Transverse colon (tissue), 4 donors: ENCODE data around the gene CDC16. TPM values are rescaled to one million over a fixed set of nuclear protein-coding genes. Genes with fewer than 3 reads are reported as not detected.

Experiments used
- DNase-seq: peaks from one replicate; pipeline ENCODE4 v3.0.0-alpha.2; 2019
- H3K27ac ChIP-seq, 4 donors: fragments of 200-600 bp; sonication (generic); 2 replicates each; pipeline ENCODE4 v1.5.1; 2016 to 2018; ENCODE audit warnings: inconsistent platforms in 4 of 4
- H3K27me3 ChIP-seq: fragments of 200-600 bp; sonication (generic); 2 replicates; pipeline ENCODE4 v1.5.1; 2017; ENCODE audit warnings: inconsistent platforms
- H3K36me3 ChIP-seq, 4 donors: fragments of 200-600 bp; sonication (generic); 2 replicates each; pipeline ENCODE4 v1.5.1; 2017 to 2019; ENCODE audit warnings: inconsistent platforms in 4 of 4
- H3K4me1 ChIP-seq, 4 donors: fragments of 200-600 bp; sonication (generic); 2 replicates each; pipeline ENCODE4 v1.5.1; 2017 to 2020; ENCODE audit warnings: inconsistent platforms in 4 of 4
- H3K4me3 ChIP-seq, 4 donors: fragments of 200-600 bp; sonication (generic); 1 replicate in 1 of 4; 2 replicates in 3 of 4; pipeline versions ENCODE4 v1.5.1 to v1.6.1; 2017 to 2019; ENCODE audit warnings: inconsistent platforms in 4 of 4
- H3K9me3 ChIP-seq, 2 donors: fragments of 200-600 bp; sonication (generic); 2 replicates each; pipeline ENCODE4 v1.5.1; 2017 to 2019; ENCODE audit warnings: inconsistent platforms in 2 of 2
- EP300 ChIP-seq: sonication (generic); formaldehyde crosslinking; IDR thresholded peaks from one replicate; pipeline ENCODE4 v1.6.1; 2017; ENCODE audit warnings: antibody characterized with exemption, low read depth
- POLR2A ChIP-seq: fragments of 450-650 bp; IDR thresholded peaks from one replicate; pipeline ENCODE4 v1.6.1; 2016; ENCODE audit warnings: antibody characterized with exemption, mild to moderate bottlenecking, moderate library complexity
- POLR2AphosphoS5 ChIP-seq, 3 donors: sonication (generic); formaldehyde crosslinking; IDR thresholded peaks; one replicate each; pipeline ENCODE4 v1.6.1; 2016; ENCODE audit warnings: antibody characterized with exemption in 3 of 3
- WGBS, 2 donors: methylation state at CpG; one replicate each; pipeline ENCODE4 v1.1.5; 2018; ENCODE audit warnings: low coverage in 1 of 2; 5-methylcytosine and 5-hydroxymethylcytosine counted together
- in situ Hi-C, 4 donors: fragments of 200-750 bp; cut with MboI; loops; one replicate each; pipeline versions ENCODE4 v1.15.0 to v1.15.1; 2017; ENCODE audit warnings: low sequenced_read_pairs in 3 of 4, low pct_ligation_motif_present in 1 of 4, low pct_unique_long_range_greater_than_20kb in 1 of 4
- intact Hi-C: fragments of 100-400 bp; cut with DNase I; formaldehyde crosslinking; loops from one replicate; pipeline ENCODE4 v1.15.1; 2023; ENCODE audit warnings: low total_unique reads
- total RNA-seq, 4 donors: library from RNA; depleted of rRNA; stranded (reverse); fragments of >200 nt; gene quantifications; one replicate each; pipeline ENCODE4 v1.1.0, GENCODE V29; 2016
- TF ChIP-seq, protein P1 (sequence below), 5 experiments: fragments of 200-600 bp in 3 of 5; fragments of 450-650 bp in 2 of 5; sonication (generic) in 3 of 5; IDR thresholded peaks; 1 replicate in 2 of 5; 2 replicates in 3 of 5; pipeline ENCODE4 v1.5.1; 2016 to 2017; ENCODE audit warnings: antibody characterized with exemption in 5 of 5, inconsistent platforms in 3 of 5, mild to moderate bottlenecking in 2 of 5, moderate library complexity in 1 of 5

Gene CDC16
- total RNA-seq, 4 donors from 2014 or later: 34.8 to 75.4 (median 56.1) TPM

DNA sequence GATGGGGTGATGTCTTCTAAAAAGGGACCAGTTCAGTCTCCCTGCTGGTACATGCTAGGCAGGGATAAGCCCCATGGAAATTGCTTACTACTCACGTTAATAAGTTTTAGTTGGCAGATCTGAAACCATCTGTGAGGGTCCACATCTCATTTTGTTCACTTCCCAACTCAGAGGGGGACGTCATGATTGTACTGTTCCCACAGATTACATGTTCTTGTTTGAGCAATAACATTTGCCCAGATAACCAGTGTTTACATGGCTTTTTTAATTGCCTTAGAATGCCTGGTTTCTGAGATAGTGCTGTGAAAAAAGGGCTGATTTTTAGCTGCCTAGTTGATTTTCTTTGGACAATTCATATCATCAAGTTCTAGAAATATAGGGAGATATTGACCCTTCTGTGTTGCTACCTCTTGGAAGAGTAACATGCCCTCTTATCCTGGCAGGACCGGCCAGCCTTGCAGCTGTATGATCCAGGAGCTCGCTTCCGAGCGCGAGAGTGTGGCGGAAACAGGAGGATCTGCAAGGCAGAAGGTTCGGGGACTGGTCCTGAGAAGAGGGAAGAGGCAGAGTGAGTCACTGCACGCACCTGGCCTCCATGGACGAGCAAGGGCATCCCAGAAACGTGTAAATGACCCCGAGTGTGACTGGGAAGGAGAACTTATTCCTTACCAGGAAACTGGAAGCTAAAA lies 69.8 kb downstream of the CDC16 start:
- no peak for DNase-seq
- 91 to 98% methylated on average over 6 to 13 of the region's 13 CpGs for WGBS, 2 donors
- intact Hi-C loops: no loop called here
- Histone ChIP-seq H3K36me3 (peaks cover 0 to 45% (median 20%) of the 10 kb centered on the region in 4 donors), H3K27ac (no peak overlapping the region), H3K4me1 (no peaks in the 10 kb centered on the region), H3K27me3 (no peaks in the 10 kb centered on the region), H3K4me3 (no peak overlapping the region), H3K9me3 (no peaks in the 10 kb centered on the region)
- TF ChIP-seq POLR2A: no peak
- TF ChIP-seq, protein P1, sequence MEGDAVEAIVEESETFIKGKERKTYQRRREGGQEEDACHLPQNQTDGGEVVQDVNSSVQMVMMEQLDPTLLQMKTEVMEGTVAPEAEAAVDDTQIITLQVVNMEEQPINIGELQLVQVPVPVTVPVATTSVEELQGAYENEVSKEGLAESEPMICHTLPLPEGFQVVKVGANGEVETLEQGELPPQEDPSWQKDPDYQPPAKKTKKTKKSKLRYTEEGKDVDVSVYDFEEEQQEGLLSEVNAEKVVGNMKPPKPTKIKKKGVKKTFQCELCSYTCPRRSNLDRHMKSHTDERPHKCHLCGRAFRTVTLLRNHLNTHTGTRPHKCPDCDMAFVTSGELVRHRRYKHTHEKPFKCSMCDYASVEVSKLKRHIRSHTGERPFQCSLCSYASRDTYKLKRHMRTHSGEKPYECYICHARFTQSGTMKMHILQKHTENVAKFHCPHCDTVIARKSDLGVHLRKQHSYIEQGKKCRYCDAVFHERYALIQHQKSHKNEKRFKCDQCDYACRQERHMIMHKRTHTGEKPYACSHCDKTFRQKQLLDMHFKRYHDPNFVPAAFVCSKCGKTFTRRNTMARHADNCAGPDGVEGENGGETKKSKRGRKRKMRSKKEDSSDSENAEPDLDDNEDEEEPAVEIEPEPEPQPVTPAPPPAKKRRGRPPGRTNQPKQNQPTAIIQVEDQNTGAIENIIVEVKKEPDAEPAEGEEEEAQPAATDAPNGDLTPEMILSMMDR (IDR thresholded peaks at IDR 0.05): no peak
- no peak for TF ChIP-seq POLR2AphosphoS5 (IDR thresholded peaks at IDR 0.05)
- no peak for TF ChIP-seq EP300
- in situ Hi-C loops: no loop called here

DNA sequence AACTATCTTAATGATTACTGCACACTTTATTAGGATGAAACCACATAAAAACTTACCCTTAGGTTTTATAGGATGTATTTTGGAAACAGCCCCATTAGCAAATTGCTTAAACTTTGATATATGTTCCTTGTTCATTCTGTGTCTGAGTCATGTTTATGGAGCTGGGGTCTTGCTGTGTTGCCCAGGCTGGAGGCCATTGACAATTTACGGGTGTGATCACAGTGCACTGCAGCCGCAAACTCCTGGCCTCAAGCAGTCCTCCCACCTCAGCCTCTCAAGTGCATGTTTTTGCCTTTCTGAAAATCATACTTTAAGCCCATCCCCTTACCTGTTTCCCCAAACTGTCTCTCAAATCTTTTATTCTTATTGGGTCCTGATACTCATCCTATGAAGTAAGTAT lies 74.4 kb downstream of the CDC16 start:
- Histone ChIP-seq H3K4me1 (peaks cover 0 to 9% (median 5%) of the 10 kb centered on the region in 4 donors), H3K4me3 (no peak overlapping the region), H3K27me3 (no peaks in the 10 kb centered on the region), H3K9me3 (no peaks in the 10 kb centered on the region), H3K27ac (no peak overlapping the region), H3K36me3 (peaks cover 0 to 15% (median 7%) of the 10 kb centered on the region in 4 donors)
- WGBS, 2 donors: 100% methylated on average over 1 to 2 of the region's 2 CpGs
- in situ Hi-C loops (no loop called here), intact Hi-C loops (no loop called here)
- TF ChIP-seq, protein P1 (IDR thresholded peaks at IDR 0.05): no peak
- no peak for TF ChIP-seq POLR2A
- TF ChIP-seq POLR2AphosphoS5 (IDR thresholded peaks at IDR 0.05): no peak
- TF ChIP-seq EP300: no peak
- no peak for DNase-seq

DNA sequence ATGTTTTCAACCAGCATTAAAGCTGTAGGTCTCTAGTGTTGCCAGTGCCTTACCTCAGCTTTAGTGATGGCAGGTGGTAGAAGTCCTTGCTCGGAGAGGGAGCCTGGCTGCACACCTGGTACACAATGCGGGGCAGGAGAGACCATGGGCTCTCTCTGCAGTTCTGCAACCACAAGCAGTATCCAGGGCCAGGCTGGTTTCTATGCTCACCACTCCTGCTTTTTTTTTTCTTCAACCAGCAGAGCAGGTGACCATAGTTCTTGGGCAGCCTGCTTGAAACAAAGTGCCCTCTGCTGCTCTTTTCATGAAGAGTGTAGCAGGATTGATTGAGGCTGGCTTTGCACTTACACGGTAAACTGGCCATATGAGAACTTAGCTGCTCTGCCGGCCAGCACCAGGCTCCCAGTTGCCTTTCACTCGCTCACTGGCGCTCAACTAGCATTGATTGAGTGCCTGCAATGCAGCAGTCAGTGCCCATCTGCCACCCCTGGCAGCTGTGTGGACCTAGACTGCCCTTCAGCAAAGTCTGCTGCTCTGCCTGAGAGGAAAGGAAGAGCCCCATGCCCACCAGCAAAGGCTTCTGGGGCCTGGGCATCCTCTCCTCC lies 75.2 kb downstream of the CDC16 start:
- no peak overlapping the region for H3K27ac ChIP-seq
- peaks cover 0 to 10% (median 6%) of the 10 kb centered on the region in 4 donors for H3K4me1 ChIP-seq
- no peak overlapping the region for H3K4me3 ChIP-seq
- DNase-seq: no peak
- intact Hi-C loops (no loop called here), in situ Hi-C loops (no loop called here)
- TF ChIP-seq, protein P1 (IDR thresholded peaks at IDR 0.05): no peak
- TF ChIP-seq EP300 (no peak), POLR2AphosphoS5 (IDR thresholded peaks at IDR 0.05) (no peak)
- no peaks in the 10 kb centered on the region for H3K27me3 ChIP-seq
- H3K9me3 ChIP-seq: no peaks in the 10 kb centered on the region
- 87% methylated on average over 6 of the region's 6 CpGs; no CpG with 5 or more reads in 1 of the 2 donors for WGBS, 2 donors
- H3K36me3 ChIP-seq: peaks cover 0 to 9% (median 4%) of the 10 kb centered on the region in 4 donors

DNA sequence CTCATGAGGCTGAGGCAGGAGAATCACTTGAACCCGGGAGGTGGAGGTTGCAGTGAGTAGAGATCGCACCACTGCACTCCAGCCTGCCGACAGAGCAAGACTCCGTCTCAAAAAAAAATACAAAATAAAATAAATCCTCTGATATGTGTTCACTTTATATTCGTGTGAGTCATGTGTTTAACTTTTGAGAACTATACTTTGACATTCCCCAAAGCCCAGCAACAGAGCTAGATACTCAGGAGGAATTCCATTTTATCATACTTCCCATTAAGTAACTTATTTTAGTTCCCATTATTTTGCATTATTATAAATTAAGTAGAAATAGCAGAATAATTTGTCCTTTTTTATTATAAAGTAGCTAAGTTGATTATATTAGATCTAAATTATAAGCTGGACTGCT lies 76.3 kb downstream of the CDC16 start:
- no peak overlapping the region for H3K27ac ChIP-seq
- DNase-seq: no peak
- H3K36me3 ChIP-seq: peaks cover 0 to 5% (median 2%) of the 10 kb centered on the region in 4 donors

More for the DNA sequence above, 76.3 kb downstream of the CDC16 start:
- 59 to 72% methylated on average over 5 of the region's 5 CpGs for WGBS, 2 donors
- no peak overlapping the region for H3K4me3 ChIP-seq
- intact Hi-C loops (no loop called here), in situ Hi-C loops (no loop called here)
- TF ChIP-seq EP300 (no peak), POLR2A (no peak), POLR2AphosphoS5 (IDR thresholded peaks at IDR 0.05) (no peak)
- TF ChIP-seq, protein P1 (IDR thresholded peaks at IDR 0.05): no peak
- no peaks in the 10 kb centered on the region for H3K27me3 ChIP-seq
- no peaks in the 10 kb centered on the region for H3K9me3 ChIP-seq
- H3K4me1 ChIP-seq: peaks cover 3 to 21% (median 17%) of the 10 kb centered on the region in 4 donors
